GM19452 (cell line): ENCODE results near the gene CHPT1.
"Not testable (repeated sequence)": the region's sequence is repeated elsewhere in the genome, so short reads cannot be mapped to it uniquely, and the experiment has no call there.

Source experiments
- ATAC-seq: cut with Tn5 transposase; IDR thresholded peaks from one replicate; pipeline ENCODE4 v1.9.1; 2021; ENCODE audit not compliant: unreplicated experiment

The CHPT1 gene

GRCh38 chr12:101697197-101697929 is at the start of gene CHPT1:
CHPT1 (plus strand) TSS chr12:101697640; CDS start chr12:101697862, 222 bp downstream.
- peak; percentile 67 for ATAC-seq

- no peak for ATAC-seq
Observed at GRCh38 chr12:101647711-101648110, 49.7 kb upstream of the CHPT1 start.

- no peak for ATAC-seq
Observed at GRCh38 chr12:101648195-101648594, 49.2 kb upstream of the CHPT1 start.

- no peak for ATAC-seq
Observed at GRCh38 chr12:101650346-101651117, 46.9 kb upstream of the CHPT1 start.

- ATAC-seq, result no peak
Observed at GRCh38 chr12:101653030-101653429, 44.4 kb upstream of the CHPT1 start.

GRCh38 chr12:101653503-101653902 is 43.9 kb upstream of the CHPT1 start:
- ATAC-seq, result no peak

- ATAC-seq, result no peak
Observed at GRCh38 chr12:101654442-101654841, 43.0 kb upstream of the CHPT1 start.

GRCh38 chr12:101655393-101655792 is 42.0 kb upstream of the CHPT1 start:
- no peak for ATAC-seq

- not testable (repeated sequence) for ATAC-seq
Observed at GRCh38 chr12:101660662-101661061, 36.8 kb upstream of the CHPT1 start.

- no peak for ATAC-seq
Observed at GRCh38 chr12:101663298-101663697, 34.1 kb upstream of the CHPT1 start.

GRCh38 chr12:101664992-101665391 is 32.4 kb upstream of the CHPT1 start:
- ATAC-seq, result no peak

GRCh38 chr12:101666052-101666728 is 31.2 kb upstream of the CHPT1 start:
- no peak for ATAC-seq

- ATAC-seq, result no peak
Observed at GRCh38 chr12:101667591-101667990, 29.8 kb upstream of the CHPT1 start.

GRCh38 chr12:101670007-101670671 is 27.3 kb upstream of the CHPT1 start:
- ATAC-seq, result no peak

- peak; percentile 89 for ATAC-seq
Observed at GRCh38 chr12:101671157-101671791, 26.2 kb upstream of the CHPT1 start.

GRCh38 chr12:101671833-101672232 is 25.6 kb upstream of the CHPT1 start:
- peak; percentile 13 for ATAC-seq

GRCh38 chr12:101675555-101675954 is 21.9 kb upstream of the CHPT1 start:
- no peak for ATAC-seq

GRCh38 chr12:101676497-101676896 is 20.9 kb upstream of the CHPT1 start:
- ATAC-seq, result not testable (repeated sequence)

- no peak for ATAC-seq
Observed at GRCh38 chr12:101678081-101678480, 19.4 kb upstream of the CHPT1 start.

- no peak for ATAC-seq
Observed at GRCh38 chr12:101680240-101680639, 17.2 kb upstream of the CHPT1 start.

- ATAC-seq, result no peak
Observed at GRCh38 chr12:101680647-101681046, 16.8 kb upstream of the CHPT1 start.
